Measurements from ENCODE around the gene TSHR.

- TF ChIP-seq CTCF (IDR thresholded peaks at IDR 0.05) (no peak), POLR2A (IDR thresholded peaks at IDR 0.05) (no peak), EP300 (IDR thresholded peaks at IDR 0.05) (no peak)
Observed at GRCh38 chr14:81127785-81128184, 172.4 kb downstream of the TSHR start.
